Panc1 (cell line): Measurements from ENCODE around the gene KCNMA1. TPM values are rescaled to one million over a fixed set of nuclear protein-coding genes. Genes with fewer than 3 reads are reported as not detected.

Source experiments
- ATAC-seq: fragments of 200-7000 bp; cut with Tn5 transposase; 2 replicates; pipeline ENCODE4 v1.9.1; 2020; ENCODE audit warnings: mild to moderate bottlenecking, moderate library complexity
- BruUV-seq: library from RNA; stranded (reverse); fragments of 400-500 nt; replicated peaks from 2 replicates; lab custom pipeline; 2021; lab: Mats Ljungman, UMichigan
- CTCF ChIA-PET: fragments of 300-600 bp; sonication (Branson Sonifier 250); formaldehyde crosslinking; loops from one replicate; lab custom pipeline; 2022; ENCODE audit warnings: antibody characterized with exemption; lab: Charles Lee
- POLR2A ChIA-PET: fragments of 300-600 bp; sonication (Branson Sonifier 250); formaldehyde crosslinking; loops from one replicate; lab custom pipeline; 2022; ENCODE audit warnings: antibody characterized with exemption; lab: Charles Lee
- DNase-seq: peaks from one replicate; pipeline ENCODE4 v3.0.0-alpha.2; 2010; ENCODE audit warnings: low read depth, low spot score
- H3K27ac ChIP-seq: 2 replicates; pipeline ENCODE4 v1.5.1; 2011; ENCODE audit warnings: mild to moderate bottlenecking, low read length, inconsistent platforms
- H3K27me3 ChIP-seq: fragments of 200-500 bp; sonication (Bioruptor generic); 2 replicates; pipeline ENCODE4 v1.6.0; 2014; ENCODE audit warnings: low read length, inconsistent platforms; ENCODE audit not compliant: control insufficient read depth, insufficient read depth
- H3K36me3 ChIP-seq: fragments of 200-500 bp; sonication (Bioruptor generic); 2 replicates; pipeline ENCODE4 v1.5.1; 2014; ENCODE audit warnings: inconsistent platforms, mild to moderate bottlenecking, low read length, moderate library complexity; ENCODE audit not compliant: control insufficient read depth, insufficient read depth
- H3K4me1 ChIP-seq: 2 replicates; pipeline ENCODE4 v1.5.1; 2011; ENCODE audit warnings: inconsistent platforms, mild to moderate bottlenecking, low read length, moderate library complexity; ENCODE audit not compliant: control insufficient read depth, insufficient read depth
- H3K4me3 ChIP-seq, 2 experiments: 2 replicates each; pipeline ENCODE4 v1.5.1; 2011 to 2012; ENCODE audit warnings: low read depth in 2 of 2, low read length in 2 of 2, mild to moderate bottlenecking in 2 of 2, inconsistent platforms in 1 of 2, moderate library complexity in 1 of 2
- H3K9me3 ChIP-seq: fragments of 200-500 bp; sonication (Bioruptor generic); 2 replicates; pipeline ENCODE4 v1.5.1; 2014; ENCODE audit warnings: low read depth, mild to moderate bottlenecking, inconsistent platforms, low read length, moderate library complexity; ENCODE audit not compliant: control insufficient read depth, insufficient read depth
- CTCF ChIP-seq: fragments of 450-650 bp; IDR thresholded peaks from 2 replicates; pipeline ENCODE4 v1.5.1; 2017; ENCODE audit warnings: mild to moderate bottlenecking
- POLR2AphosphoS5 ChIP-seq: IDR thresholded peaks from 2 replicates; pipeline ENCODE4 v1.6.1; 2012; ENCODE audit warnings: mild to moderate bottlenecking, low read depth, low read length, moderate library complexity
- REST ChIP-seq, 2 experiments: IDR thresholded peaks; 2 replicates each; pipeline ENCODE4 v1.6.1; 2011 to 2012; ENCODE audit warnings: low read depth in 2 of 2, control low read depth in 1 of 2, low read length in 1 of 2, mild to moderate bottlenecking in 1 of 2, moderate library complexity in 1 of 2; ENCODE audit not compliant: insufficient read depth in 1 of 2
- SIN3A ChIP-seq: IDR thresholded peaks from 2 replicates; pipeline ENCODE4 v1.6.1; 2012; ENCODE audit warnings: low read depth, mild to moderate bottlenecking, low read length, moderate library complexity, borderline replicate concordance; ENCODE audit not compliant: insufficient read depth
- TCF7L2 ChIP-seq: IDR thresholded peaks from 2 replicates; pipeline ENCODE4 v1.6.1; 2011; ENCODE audit warnings: mild to moderate bottlenecking, low read depth, low read length, inconsistent platforms
- in situ Hi-C: cut with HindIII; loops from 2 replicates; pipeline ENCODE4 v1.10.0; 2016; ENCODE audit warnings: low sequenced_read_pairs, low pct_unique_long_range_greater_than_20kb
- intact Hi-C: fragments of 100-400 bp; cut with micrococcal nuclease; formaldehyde crosslinking; loops from one replicate; pipeline ENCODE4 v1.10.0; 2022; ENCODE audit not compliant: unreplicated experiment
- total RNA-seq: library from RNA; stranded (reverse); gene quantifications from one replicate; pipeline ENCODE4 v1.2.1, GENCODE V29; 2021; ENCODE audit not compliant: unreplicated experiment

Gene KCNMA1
- total RNA-seq, 1 experiment from 2014 or later = 91.9 TPM

GRCh38 chr10:77267703-77268675, 369.6 kb downstream of the KCNMA1 start:
- ATAC-seq = no peak
- Histone ChIP-seq H3K36me3 (no peaks in the 10 kb centered on the region), H3K9me3 (no peaks in the 10 kb centered on the region), H3K4me3 (no peak overlapping the region), H3K27ac (no peak overlapping the region), H3K4me1 (no peaks in the 10 kb centered on the region), H3K27me3 (no peaks in the 10 kb centered on the region)
- CTCF ChIA-PET = interaction anchor here (0.8 kb wide), 1 partner anchor 307 kb away, joined by 3 read pairs; no protein-coding TSS in a partner anchor
- TF ChIP-seq SIN3A (no peak), CTCF (no peak), REST (IDR thresholded peaks at IDR 0.05; ENCODE audit: insufficient read depth in 1 of 2, low read depth in 2 of 2, low read length in 1 of 2) (no peak), POLR2AphosphoS5 (no peak), TCF7L2 (no peak)
- DNase-seq = no peak
- in situ Hi-C loops (no loop called here), intact Hi-C loops (no loop called here)
- BruUV-seq = no TSS peak
- POLR2A ChIA-PET = no interaction called here

GRCh38 chr10:77266242-77266641, 371.4 kb downstream of the KCNMA1 start:
- Histone ChIP-seq H3K4me3 (no peak overlapping the region), H3K4me1 (no peaks in the 10 kb centered on the region), H3K27ac (no peak overlapping the region), H3K36me3 (no peaks in the 10 kb centered on the region), H3K27me3 (no peaks in the 10 kb centered on the region), H3K9me3 (no peaks in the 10 kb centered on the region)
- POLR2A ChIA-PET = no interaction called here
- no peak for ATAC-seq
- in situ Hi-C loops (no loop called here), intact Hi-C loops (no loop called here)
- DNase-seq = no peak
- BruUV-seq = no TSS peak
- CTCF ChIA-PET = no interaction called here
- TF ChIP-seq REST (IDR thresholded peaks at IDR 0.05; ENCODE audit: insufficient read depth in 1 of 2, low read depth in 2 of 2, low read length in 1 of 2) (no peak), SIN3A (no peak), CTCF (no peak), TCF7L2 (no peak), POLR2AphosphoS5 (no peak)
